Raji (cell line): Measurements from ENCODE around the gene MPHOSPH8.

Experiments used
- POLR2A ChIP-seq: IDR thresholded peaks from 2 replicates; pipeline ENCODE4 v1.6.1; 2011; ENCODE audit warnings: low read depth, low read length, control low read depth; ENCODE audit not compliant: insufficient read depth

MPHOSPH8 gene

DNA sequence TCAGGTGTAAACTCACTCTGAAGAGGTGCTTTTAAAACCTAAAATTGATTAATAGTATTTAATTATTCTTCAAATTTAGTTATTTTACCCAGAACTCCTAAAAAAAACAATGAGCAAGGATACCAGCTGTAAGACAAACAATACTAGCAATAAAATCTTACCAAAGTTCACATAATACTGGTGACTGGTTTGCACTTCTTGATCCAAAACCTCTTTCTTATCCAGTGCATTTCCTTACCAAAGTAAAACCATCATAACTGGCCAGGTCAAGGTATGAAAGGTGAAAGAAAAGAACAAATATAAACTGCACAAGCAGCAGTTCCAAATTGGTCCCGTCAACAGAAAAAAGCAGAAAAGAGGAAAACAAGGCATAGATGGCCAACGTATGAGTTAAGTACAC is 86.6 kb downstream of the MPHOSPH8 start:
- no peak for TF ChIP-seq POLR2A
